WI38 (cell line): ENCODE data around the gene SIN3A.
A peak's percentile ranks its signal among the peaks of the same experiment; 100 is the strongest.
"Not testable (repeated sequence)": the region's sequence is repeated elsewhere in the genome, so short reads cannot be mapped to it uniquely, and the experiment has no call there.

Source experiments
- H3K4me3 ChIP-seq: 2 replicates; pipeline ENCODE4 v1.5.1; 2011; ENCODE audit warnings: low read depth, mild to moderate bottlenecking, control low read depth, low read length
- CTCF ChIP-seq: IDR thresholded peaks from 2 replicates; pipeline ENCODE4 v1.5.1; 2012; ENCODE audit warnings: low read depth, mild to moderate bottlenecking, control low read depth, low read length

The SIN3A gene

DNA sequence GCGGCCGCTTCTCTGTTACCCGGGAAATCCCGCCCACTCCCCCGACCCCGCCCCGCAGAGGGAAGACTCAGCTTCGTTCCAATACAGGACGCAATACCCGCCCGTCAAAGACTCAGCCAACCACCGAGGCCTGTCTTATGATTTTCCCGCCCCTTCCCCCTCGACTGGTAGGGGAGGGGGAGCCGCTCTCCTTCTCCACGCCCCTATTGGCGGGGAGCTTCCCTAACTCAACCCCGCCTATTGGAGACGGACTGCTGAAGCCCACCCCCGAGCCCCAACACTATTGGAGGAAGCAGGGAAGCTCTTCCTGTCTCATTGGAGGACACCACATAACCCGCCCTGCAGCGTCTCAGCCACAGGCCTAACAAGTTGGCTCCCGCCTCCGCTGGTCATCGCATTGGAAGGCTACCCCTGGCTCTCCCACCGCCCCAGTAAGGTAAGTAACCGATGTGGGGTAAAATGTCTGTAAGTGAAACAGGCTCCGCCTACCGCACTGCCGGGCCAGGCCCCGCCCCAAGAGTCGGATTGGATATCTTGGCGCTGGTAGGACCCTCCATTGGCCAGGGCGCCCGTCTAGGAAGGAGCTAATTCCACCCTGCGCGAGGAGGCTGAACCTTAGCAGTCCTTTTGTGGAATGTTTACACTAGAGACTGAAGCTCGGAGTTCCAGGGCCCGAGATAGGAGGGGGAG lies at the start of gene SIN3A:
Gene SIN3A, minus strand, starts transcription at position 17 of the 690 bp plus-strand sequence. CDS start 21,315 bp downstream, outside the sequence.
- no peak for TF ChIP-seq CTCF
- H3K4me3 ChIP-seq = peak within 1 kb of the TSS; percentile 84

DNA sequence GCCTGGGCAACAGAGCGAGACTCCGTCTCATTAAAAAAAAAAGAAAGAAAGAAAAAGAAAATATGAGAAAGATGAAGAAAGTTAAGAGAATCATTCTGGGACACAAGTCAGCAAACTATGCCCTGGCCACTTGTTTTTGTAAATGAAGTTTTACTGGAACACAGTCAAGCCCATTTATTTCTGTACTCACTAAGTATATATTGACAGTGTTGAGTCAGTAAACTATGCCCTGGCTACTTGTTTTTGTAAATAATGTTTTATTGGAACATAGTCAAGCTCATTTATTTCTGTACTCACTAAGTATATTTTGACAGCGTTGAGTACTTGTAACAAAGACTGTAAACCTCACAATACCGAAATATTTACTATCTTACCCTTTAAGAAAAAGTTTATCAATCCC lies 42.2 kb upstream of the SIN3A start:
- TF ChIP-seq CTCF = no peak

DNA sequence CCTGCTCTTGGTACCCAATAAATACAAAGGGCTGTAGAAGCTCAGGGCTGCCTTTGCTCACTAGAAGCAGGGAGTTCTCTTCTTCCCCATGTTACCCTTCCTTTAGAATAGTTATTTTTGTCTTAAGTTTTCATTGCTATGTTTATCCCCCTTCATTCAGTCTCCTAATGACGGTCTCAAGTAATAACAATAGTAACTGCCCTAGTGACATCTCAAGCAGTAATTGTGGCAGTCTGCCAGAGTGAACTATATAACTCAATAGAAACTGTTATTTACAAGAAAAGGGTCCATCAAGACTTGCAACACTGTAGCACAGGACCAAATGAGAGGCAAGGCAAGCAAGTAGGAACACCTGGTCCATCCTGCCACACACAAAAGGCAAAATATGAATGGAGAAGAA lies 32.5 kb upstream of the SIN3A start:
- H3K4me3 ChIP-seq = no peak overlapping the region
- TF ChIP-seq CTCF = no peak

More for the DNA sequence above, 42.2 kb upstream of the SIN3A start:
- no peak overlapping the region for H3K4me3 ChIP-seq

DNA sequence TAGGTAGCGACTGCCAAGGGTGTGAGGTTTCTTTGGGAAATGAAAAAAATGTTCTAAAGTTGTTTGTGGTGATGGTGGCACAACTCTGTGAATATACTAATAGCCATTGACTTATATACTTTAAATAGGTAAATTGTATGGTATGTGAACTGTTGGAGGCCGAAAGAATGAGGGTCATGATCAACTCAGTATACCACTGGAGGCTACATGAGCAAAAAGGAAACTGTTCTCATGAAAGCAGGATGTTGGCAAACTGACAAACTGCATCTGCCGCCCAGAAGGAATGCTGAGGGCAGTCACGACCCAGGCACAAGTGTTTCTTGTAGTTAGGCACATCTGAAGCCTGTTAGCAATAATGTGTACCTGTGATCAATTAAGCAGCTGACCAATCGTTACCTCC lies 32.1 kb upstream of the SIN3A start:
- H3K4me3 ChIP-seq = not testable (repeated sequence)

GRCh38 chr15:75483106-75483505 lies 31.6 kb upstream of the SIN3A start:
- no peak for TF ChIP-seq CTCF
- no peak overlapping the region for H3K4me3 ChIP-seq

- not testable (repeated sequence) for H3K4me3 ChIP-seq
Observed at GRCh38 chr15:75480463-75480862, 29.0 kb upstream of the SIN3A start.

- no peak overlapping the region for H3K4me3 ChIP-seq
- no peak for TF ChIP-seq CTCF
Observed at GRCh38 chr15:75479670-75480069, 28.2 kb upstream of the SIN3A start.

GRCh38 chr15:75477094-75477493 lies 25.6 kb upstream of the SIN3A start:
- not testable (repeated sequence) for H3K4me3 ChIP-seq

GRCh38 chr15:75468913-75469598 lies 17.6 kb upstream of the SIN3A start:
- no peak for TF ChIP-seq CTCF
- H3K4me3 ChIP-seq = no peak overlapping the region
